Panc1 (cell line): ENCODE results near the gene BRME1.

ENCODE experiments used
- CTCF ChIP-seq: fragments of 450-650 bp; IDR thresholded peaks from 2 replicates; pipeline ENCODE4 v1.5.1; 2017; ENCODE audit warnings: mild to moderate bottlenecking
- POLR2AphosphoS5 ChIP-seq: IDR thresholded peaks from 2 replicates; pipeline ENCODE4 v1.6.1; 2012; ENCODE audit warnings: mild to moderate bottlenecking, low read depth, low read length, moderate library complexity
- REST ChIP-seq, 2 experiments: IDR thresholded peaks; 2 replicates each; pipeline ENCODE4 v1.6.1; 2011 to 2012; ENCODE audit warnings: low read depth in 2 of 2, control low read depth in 1 of 2, low read length in 1 of 2, mild to moderate bottlenecking in 1 of 2, moderate library complexity in 1 of 2; ENCODE audit not compliant: insufficient read depth in 1 of 2
- SIN3A ChIP-seq: IDR thresholded peaks from 2 replicates; pipeline ENCODE4 v1.6.1; 2012; ENCODE audit warnings: low read depth, mild to moderate bottlenecking, low read length, moderate library complexity, borderline replicate concordance; ENCODE audit not compliant: insufficient read depth
- TCF7L2 ChIP-seq: IDR thresholded peaks from 2 replicates; pipeline ENCODE4 v1.6.1; 2011; ENCODE audit warnings: mild to moderate bottlenecking, low read depth, low read length, inconsistent platforms

DNA sequence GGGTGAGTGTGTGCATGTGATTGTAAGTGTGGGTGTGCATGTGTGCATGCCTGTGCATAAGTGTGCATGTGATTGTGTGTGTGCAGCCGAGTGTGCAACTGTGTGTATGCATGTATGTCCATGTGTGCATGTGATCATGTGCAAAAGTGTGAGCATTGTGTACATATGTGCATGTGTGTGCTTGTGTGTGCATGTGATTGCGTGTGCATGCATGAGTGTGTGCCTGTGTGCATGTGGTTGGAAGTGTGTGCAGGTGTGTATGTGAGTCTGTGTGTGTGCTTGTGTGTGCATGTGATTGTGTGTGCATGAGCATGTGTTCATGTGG, 28.8 kb upstream of the BRME1 start:
- TF ChIP-seq CTCF = no peak
- TF ChIP-seq TCF7L2 = no peak
- TF ChIP-seq POLR2AphosphoS5 = no peak
- no peak for TF ChIP-seq SIN3A
- no peak for TF ChIP-seq REST (IDR thresholded peaks at IDR 0.05; ENCODE audit: insufficient read depth in 1 of 2, low read depth in 2 of 2, low read length in 1 of 2)
